Measurements from ENCODE around the gene BIN2.
A peak's percentile ranks its signal among the peaks of the same experiment; 100 is the strongest.
"Not testable (repeated sequence)": the region's sequence is repeated elsewhere in the genome, so short reads cannot be mapped to it uniquely, and the experiment has no call there.

BIN2 gene

DNA sequence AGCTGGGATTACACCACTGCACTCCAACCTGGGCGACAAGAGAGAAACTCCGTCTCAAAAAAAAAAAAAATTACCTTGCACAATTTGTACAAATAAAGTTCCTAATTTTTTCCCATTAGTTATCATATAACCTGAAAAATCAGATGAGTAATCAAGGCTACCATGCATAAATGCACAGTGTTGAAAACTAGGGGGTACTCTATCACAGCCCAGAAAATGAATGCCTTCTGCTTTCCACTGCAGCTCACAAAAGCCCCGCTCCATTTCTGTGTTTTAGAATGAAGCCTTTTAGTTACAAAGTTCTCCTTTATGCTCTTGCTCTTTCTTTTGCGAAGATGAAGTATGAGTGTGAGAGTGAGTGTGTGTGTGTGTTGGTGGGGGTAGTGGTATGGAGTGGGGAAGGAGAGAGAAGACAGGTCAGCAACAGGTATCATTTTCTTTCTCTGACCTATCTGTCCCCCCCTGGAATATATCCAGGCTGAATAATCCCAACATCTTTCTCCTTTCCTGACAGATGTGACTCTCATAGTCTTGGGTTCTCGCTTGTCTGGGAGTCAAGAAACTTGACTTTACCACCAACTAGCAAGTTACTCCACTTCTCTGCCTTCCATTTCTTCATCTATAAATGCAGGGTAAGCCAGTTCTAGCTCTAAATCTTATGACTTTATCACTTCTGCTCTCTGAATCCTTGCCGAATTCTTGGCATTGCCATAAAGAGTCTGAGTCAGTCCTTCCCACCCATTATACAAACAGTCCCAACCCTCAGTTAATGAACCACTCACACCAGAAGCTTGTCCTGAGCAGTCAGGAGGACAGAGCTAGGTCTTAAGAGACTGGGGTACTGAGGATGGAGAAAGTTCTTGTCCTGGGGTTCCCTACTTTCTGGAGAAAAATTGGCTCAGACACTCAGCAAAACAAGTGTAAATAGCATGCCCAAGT is 16.1 kb downstream of the BIN2 start:
- DNase-seq = peak in 2 of 6 experiments; percentile 10 to 19

DNA sequence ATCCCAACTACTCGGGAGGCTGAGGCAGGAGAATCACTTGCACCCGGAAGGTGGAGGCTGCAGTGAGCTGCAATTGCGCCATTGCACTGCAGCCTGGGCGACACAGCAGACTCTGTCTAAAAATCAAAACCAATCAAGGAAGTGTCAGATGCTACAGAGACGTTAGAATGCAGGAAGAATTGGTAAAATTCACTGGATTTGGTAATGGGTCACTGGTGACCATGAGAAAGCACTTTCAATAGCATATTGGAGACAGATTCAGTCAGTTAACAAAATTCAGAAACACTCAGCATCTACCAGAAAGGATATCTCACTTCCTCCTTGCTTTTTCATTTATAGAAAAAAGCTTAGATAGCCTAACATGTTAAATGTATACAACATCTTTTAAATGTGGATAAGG is 17.5 kb downstream of the BIN2 start:
- no peak for DNase-seq

DNA sequence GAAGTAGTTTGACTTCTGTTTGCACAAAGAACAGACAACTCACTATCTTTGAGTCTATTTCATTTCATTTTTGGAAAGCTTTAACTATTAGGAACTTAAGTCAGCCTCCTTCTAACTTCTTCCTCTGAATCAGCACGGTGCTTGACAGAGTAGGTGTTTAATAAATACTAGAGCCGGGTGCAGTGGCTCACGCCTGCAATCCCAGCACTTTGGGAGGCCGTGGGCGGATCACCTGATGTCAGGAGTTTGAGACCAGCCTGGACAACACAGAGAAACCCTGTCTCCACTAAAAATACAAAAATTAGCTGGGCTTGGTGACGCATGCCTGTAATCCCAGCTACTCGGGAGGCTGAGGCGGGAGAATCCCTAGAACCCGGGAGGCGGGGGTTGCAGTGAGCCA is 23.2 kb downstream of the BIN2 start:
- DNase-seq = not testable (repeated sequence)

DNA sequence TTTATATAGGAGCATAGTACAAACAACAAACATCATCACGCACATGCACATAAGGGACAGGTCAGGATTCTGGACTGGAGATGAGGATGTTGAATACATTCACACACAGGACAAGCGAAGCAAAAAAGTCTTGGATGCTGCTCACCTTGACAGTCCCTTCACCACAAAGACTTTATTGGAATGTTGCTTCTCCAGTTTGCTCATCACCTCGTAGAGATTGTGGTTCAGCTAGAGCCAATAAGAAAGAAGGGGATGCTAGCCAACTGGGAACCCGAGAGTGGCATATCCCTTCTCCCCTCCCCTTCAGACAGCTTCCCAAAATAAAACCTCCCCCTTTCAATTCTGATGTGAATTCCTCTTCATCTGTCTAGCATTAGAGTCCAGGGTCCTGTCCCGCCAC is 28.3 kb downstream of the BIN2 start:
- DNase-seq = no peak

DNA sequence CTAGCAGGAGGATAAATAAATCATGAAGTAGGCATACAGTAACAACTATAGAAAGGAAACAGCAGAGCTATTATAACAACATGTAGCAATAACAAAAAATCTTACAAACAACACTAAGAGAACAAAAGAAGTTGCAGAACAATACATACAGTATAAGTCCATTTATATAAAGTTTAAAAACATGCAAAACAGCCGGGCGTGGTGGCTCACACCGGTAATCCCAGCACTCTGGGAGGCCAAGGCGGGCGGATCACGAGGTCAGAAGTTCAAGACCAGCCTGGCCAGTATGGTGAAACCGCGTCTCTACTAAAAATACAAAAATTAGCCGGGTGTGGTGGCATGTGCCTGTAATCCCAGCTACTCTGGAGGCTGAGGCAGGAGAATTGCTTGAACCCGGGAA is 29.9 kb downstream of the BIN2 start:
- DNase-seq = not testable (repeated sequence)

DNA sequence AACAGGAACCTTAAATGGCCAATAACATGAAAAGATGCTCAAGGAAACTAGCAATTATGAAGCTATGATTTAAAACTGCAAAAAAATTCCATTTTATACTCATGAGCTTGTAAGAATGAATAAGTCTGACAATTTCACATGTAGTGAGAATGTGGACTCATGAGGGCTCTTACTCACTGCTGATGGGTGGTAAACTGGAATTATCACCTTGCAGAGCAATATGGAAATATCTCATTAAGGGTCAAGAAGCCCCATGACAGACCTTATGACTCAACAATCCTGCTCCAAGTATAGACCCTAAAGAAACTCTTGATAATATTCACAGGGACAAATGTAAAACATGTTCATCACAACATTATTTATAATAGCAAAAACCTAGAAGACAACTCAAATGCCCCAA is 30.3 kb downstream of the BIN2 start:
- no peak for DNase-seq

DNA sequence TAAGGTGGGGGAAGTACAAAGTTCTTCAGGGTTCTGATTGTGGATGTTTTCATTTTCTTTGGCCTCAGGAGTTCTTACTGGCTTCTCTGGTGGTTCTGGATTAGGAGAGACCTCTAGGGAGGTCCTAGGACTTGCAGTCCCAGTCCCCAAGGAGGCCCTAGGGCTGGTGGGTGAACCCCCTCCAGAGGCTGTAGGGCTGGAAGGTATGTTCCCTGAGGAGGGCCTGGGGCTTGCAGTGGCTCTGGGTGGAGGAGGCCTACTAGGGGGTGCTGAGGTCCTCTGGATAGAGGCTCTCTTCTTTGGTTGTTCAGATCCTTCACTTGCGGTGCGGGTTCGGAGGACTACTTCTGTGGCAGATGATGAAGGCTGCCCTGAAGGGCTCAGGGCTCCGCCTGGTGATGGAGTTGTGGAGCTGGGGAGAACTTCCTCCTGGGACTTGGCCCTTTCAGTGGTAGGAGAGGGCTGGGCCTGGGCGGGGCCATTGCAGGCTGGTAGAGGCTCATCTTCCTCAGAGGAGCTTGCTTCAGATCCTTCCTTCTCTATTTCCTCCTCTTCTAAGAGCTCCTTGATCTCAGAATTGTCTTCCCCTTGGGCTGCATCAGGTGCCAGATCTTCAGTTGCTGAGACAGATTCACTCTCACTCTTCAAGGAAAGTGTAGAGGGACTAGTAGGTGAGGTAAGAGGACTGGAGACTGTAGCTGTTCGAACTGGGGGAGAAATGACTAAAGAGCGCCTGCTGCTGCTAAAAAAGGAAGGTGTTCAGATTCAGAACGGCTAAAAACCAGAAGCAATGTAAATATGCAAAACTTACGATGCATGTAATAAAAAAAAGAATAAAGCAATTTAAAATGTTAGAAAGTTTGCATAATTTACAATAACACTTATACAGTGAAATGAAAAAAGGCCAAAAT is 32.1 kb downstream of the BIN2 start:
- not testable (repeated sequence) for DNase-seq

DNA sequence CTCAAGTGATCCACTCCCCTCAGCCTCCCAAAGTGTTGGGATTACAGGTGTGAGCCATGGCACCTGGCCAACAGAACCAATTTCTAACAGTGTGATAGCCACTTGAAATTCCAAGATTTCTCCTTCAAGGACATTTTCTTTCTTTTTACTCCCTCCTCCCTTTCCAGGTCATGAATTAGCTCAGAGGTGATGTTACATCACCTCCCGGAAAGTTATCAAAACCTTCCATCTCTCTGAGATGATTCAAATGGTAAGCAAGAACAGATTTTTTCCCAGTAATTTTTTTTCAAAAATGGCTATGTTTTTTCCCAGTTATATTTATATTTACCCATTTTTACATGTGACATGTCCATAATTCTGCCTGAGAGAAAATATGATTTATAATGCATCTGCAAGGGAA is 38.1 kb downstream of the BIN2 start:
- no peak for DNase-seq

DNA sequence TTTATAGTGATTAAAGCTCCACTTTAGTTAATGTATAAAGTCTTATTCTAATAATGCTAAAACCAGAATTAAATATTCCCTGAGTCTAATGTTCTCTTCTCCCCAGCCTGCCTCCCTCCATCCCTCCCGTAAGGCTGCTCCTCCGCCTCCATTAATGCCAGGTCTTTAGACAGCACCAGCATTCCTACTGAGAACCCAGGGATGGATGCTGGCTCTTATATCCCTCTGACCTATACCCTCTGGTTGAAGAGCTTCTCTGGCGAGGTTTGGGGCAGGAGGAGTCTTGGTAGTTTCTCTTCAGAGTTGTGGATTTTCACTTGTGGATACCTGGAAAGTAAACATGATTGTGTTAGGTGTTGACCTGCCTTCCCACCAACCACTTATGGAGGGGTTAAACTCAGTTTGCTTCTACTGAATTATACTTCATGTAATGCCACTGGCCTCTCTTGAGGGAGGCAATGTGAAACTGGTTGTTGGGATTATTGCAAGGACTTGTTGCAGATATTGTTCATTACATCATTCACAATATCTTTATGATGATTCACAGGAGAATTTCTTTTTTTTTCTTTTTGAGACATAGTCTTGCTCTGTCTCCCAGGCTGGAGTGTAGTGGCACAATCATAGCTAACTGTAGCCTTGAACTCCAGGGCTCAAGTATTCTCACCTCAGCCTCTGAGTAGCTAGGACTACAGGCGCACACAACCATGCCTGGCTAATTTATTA is 42.6 kb downstream of the BIN2 start:
- no peak for DNase-seq

DNA sequence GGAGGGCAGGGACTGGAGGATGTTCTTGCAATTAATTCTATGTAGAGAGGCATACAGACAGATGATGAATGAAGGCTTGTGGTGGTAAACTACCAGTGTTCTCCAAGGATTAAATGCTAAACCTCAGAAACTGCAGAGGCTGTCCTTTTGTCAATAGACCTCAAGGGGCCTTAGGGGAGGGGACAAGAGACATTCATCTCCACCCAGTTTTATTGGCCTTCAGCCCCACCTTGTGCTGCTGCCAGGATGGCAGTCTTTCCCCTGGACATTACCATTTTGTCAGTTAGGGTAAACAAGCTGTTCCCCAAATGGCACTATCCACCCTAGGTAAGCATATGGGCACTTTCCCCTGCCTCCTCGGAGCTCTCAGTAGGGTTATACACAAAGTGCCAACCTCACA is 48.9 kb downstream of the BIN2 start:
- DNase-seq = no peak

DNA sequence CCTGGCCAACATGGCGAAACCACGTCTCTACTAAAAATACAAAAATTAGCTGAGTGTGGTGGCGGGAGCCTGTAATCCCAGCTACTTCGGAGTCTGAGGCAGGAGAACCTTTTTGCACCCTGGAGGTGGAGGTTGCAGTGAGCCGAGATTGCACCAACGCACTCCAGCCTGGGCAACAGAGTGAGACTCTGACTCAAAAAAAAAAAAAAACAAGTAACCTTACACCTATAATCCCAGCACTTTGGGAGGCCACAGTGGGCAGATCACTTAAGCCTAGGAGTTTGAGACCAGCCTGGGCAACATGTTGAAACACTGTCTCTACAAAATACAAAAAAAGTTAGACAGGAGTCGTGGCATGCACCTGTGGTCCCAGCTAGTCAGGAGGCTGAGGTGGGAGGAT is 51.2 kb downstream of the BIN2 start:
- DNase-seq = not testable (repeated sequence)

DNA sequence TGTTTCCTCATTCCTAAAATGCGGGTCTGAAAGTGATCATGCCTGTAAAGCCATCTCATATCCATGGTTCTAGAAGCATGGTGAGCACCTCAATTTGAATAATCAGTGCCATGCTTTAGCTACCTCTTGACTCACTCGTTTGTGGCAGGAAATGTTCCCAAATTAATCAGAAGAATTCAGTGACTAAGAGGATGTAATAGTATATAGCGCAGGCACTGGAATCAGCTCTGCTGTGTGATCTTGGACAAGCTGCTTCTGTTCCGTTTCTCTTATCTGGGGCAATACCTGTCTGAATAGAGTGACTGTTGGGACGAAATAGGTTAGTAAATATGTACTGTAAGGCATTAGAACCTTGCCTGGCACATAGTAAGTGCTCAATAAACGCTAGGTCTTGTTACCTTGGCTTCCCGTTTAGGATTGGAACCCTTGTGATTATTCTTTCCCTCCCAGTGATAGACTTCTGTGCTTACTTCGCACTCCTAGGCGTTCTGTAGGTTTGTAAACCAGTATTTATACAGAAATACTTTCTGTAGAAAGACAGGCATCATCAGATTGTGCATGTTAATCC is 52.9 kb downstream of the BIN2 start:
- peak in 1 of 6 experiments; percentile 37 for DNase-seq

DNA sequence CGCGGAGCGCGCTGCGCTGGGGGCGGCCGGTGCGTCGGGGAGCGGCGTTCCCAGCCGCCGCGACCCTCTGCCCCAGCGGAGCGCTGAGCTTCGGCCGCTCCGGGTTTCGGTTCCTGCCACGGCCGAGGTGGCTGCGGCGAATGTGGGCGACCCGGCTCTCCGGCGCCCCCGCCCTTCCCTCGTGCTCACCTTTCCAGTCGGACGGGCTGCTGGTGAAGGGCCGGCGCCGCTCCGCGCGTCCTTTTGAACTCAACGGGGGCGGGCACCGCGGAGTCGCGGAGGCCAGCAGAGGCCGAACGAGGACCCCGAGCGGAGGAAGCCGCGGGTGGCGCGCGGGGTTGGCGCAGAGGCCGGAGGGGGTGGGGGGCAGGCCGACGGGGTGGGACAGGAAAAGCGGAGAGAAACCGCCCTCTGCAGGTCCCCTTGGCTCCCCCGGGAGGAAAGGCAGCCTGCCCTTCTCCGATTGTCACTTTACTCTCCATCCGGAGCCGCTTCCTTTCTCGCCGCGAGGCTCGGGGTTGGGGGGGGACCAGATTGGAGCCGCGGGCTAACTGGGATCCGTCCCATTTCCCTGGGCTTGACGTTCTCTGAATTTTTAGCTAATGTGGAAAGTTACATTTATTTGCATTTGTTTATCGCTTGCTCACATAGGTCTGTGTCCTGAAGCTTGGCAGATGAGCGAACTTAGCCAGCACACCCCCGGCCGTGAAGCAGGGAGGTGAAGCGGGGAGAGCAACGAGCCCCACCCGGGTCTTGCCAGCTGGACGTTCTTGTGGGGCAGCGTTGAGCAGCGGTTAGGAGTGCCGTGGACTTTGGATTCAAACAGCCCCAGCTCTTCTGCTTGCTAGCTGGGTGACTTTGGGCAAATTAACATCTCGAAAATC is 53.7 kb downstream of the BIN2 start, which contains the start of gene SMAGP:
SMAGP (minus strand) TSS at position 349 of the 884 bp plus-strand sequence. CDS start 1,137 bp downstream, outside the sequence.
- DNase-seq = peak; percentile 14 to 56 (median 46)

DNA sequence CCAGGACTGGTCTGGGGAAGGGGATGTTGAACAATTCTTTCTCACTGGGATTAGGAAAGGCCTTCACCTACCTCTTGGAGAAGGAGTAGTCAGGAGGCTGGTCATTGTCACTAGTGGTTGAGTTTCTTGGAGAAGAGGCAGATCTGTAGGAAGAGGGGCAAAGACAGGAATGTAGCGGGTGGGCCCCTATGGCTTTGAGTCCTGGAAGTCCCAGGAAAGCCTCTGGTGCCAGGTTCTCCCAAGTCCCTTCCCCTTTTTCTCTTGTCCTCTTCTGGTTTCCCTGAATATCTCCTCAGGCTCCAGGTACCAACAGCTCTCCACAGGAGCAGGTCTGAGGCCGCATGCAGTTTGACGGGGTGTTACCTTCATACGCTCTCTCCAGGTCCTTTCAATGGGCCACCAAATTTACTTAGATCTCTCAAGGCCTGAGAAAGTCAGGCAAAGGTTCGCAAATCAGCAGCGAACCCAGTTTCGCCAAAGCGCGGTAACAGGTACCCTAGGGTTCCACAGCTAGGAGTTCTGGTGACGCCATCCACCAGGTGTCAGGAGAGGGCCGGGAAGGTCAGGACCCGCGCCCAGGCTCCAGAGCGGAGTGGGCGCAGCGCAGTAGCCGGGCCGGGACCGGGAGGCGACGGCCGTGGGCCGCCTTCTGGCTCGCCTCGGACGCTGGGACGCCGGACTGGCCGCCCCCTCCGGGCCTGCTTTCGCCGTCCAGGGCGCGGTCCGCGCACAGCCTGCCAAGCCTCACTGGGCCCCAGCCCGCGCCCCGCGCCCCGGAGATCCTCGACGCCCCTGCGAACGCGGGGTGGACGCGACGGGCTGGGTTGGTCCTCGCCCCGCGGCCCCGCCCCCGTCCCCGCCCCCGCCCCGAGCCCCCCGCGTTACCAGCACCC is 54.6 kb downstream of the BIN2 start:
- peak; percentile 14 to 58 (median 52) for DNase-seq

DNA sequence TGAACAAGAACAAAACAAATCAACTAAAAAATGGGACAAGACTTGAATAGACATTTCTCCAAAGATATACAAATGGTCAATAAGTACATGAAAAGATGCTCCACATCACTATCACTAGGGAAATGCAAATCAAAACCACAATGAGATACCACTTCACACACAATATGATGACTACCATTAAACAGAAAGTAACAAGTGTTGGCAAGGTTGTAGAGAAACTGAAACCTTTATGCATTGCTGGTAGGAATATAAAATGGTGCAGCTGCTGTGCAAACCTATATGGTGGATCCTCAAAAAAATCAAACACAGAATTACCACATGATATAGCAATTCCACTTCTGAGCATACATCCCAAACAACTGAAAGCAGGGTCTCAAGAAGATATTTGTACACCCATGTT is 59.0 kb downstream of the BIN2 start:
- DNase-seq = no peak

DNA sequence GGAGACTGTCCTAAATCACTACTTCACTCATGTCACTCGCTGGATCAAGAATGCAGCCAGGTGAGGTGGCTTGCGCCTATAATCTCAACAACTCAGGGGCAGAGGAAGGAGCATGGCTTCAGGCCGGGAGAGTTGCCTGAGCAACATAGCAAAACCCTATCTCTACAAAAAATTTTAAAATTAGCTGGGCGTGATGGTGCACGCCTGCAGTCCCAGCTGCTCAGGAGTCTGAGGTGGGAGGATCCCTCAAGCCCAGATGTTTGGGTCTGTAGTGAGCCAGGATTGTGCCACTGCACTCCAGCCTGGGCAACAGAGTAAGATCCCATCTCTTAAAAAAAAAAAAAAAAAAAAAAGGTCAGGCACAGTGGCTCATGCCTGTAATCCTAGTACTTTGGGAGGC is 59.7 kb downstream of the BIN2 start:
- DNase-seq = no peak

DNA sequence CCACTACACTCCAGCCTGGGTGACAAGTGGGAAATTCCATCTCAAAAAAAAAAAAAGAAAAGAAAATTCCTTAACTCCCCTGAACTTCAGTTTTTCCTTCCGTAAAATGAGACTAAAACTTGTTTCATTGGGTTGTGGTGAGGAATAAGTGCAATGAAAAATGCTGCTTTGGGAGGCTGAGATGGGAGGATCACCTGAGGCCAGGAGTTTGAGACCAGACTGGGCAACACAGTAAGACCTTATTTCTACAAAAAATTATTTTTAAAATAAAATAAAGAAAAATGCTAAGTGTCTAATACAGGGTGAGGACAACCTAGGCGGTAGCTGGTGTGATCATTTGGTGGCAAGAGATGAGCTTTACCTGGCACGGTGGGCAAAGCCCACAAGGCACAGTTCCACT is 60.6 kb downstream of the BIN2 start:
- DNase-seq = no peak

DNA sequence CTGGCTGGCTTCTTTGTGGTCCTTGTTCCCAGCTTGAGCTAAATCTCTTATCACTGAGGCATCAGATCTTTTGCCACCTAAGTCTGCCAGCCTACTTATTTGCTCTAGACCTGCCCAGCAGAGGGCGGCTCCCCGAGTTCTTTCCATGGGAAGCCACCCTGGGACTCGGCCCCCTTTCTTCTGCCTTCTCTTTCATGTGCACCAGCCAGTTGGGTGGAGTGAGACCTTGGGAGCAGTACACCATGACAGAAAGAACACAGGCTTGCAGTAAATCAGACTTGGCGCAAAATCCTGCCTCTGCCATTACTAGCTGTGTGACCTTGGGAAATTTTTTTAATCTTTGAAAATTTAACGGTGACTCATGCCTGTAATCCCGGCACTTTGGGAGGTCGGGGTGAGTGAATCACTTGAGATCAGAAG is 61.2 kb downstream of the BIN2 start:
- peak in 4 of 6 experiments; percentile 3 to 13 (median 10) for DNase-seq

DNA sequence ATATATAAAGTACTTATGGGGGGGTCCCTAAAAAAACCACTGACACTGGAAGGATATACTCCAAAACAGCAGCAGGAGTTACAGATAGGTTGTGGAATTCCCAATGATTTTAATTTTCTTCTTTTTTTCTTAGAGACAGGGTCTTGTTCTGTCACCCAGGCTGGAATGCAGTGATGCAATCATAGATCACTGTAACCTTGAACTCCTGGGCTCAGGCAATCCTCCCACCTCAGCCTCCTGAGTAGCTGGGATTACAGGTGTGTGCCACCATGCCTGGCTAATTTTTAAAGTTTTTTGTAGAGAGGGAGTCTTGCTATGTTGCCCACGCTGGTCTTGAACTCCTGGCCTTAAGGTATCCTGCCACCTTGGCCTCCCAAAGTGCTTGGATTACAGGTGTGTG is 64.4 kb downstream of the BIN2 start:
- not testable (repeated sequence) for DNase-seq

DNA sequence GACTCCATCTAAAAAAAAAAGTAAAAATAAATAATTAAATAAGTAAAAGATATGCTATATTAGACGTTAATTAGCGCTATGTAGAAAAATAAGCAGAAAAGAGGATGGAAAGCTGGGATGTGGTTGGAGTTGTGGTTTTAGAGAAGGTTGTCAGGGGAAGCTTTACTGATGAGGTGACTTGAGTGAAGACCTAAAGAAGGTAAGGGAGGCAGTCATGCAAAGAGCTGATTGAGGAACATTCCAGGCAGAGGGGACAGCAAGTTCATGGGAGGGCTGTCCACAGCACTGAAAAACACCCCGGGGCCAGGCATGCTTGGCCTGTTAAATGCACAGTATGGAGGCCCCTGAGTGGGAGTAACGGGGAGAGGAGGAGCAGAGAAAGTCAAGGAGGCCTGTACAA is 69.4 kb downstream of the BIN2 start:
- DNase-seq = no peak

Data from stimulated activated naive CD4-positive, alpha-beta T cell (primary cell).